ENCODE data around the gene ZCCHC4. TPM values are rescaled to one million over a fixed set of nuclear protein-coding genes. Genes with fewer than 3 reads are reported as not detected.

ZCCHC4 gene
- total RNA-seq, 5 donors from 2014 or later (not counting 1 experiment from before 2014, with no cell fraction given), result 10.6 to 12.9 (median 12.0) TPM

- ATAC-seq (replicated peaks in 1 of 4), result no peak
- no peaks in the 10 kb centered on the region for H3K36me3 ChIP-seq (ENCODE audit: control insufficient read depth in 2 of 2, extremely low read depth in 1 of 2, insufficient read depth in 1 of 2, low read length in 1 of 2)
- no peak overlapping the region for H3K27ac ChIP-seq (ENCODE audit: low read length)
- POLR2A ChIA-PET, result no interaction called here
- CTCF ChIA-PET, result no interaction called here
- H3K27me3 ChIP-seq (replicated peaks in 1 of 2; ENCODE audit: control insufficient read depth in 2 of 2, extremely low read depth in 1 of 2, insufficient read depth in 2 of 2, low read length in 1 of 2), result peaks cover 0 to 23% of the 10 kb centered on the region in 2 experiments
- no peak overlapping the region for H3K27ac Mint-ChIP-seq
- no peak overlapping the region for H3K4me3 ChIP-seq (ENCODE audit: control insufficient read depth in 1 of 2, extremely low read depth in 1 of 2, low read length in 1 of 2)
- H3K9me3 Mint-ChIP-seq, result no peaks in the 10 kb centered on the region
- no peaks in the 10 kb centered on the region for H3K4me1 ChIP-seq (ENCODE audit: control insufficient read depth in 1 of 2, extremely low read depth in 1 of 2, insufficient read depth in 2 of 2, low read length in 2 of 2)
- no peaks in the 10 kb centered on the region for H3K36me3 Mint-ChIP-seq
- no peaks in the 10 kb centered on the region for H3K4me1 Mint-ChIP-seq
- DNase-seq, result no peak
- no peaks in the 10 kb centered on the region for H3K9me3 ChIP-seq
- H3K27me3 Mint-ChIP-seq, result peaks cover 24 to 28% of the 10 kb centered on the region in 2 donors
- no CpG with 5 or more reads among the region's 3 CpGs for WGBS (ENCODE audit: insufficient coverage)
- H3K4me3 Mint-ChIP-seq, result no peak overlapping the region
These were observed 9.0 kb upstream of the ZCCHC4 start for GRCh38 chr4:25303578-25303977.

GRCh38 chr4:25306518-25307057 lies 6.0 kb upstream of the ZCCHC4 start:
- Histone ChIP-seq H3K27me3 (replicated peaks in 1 of 2; ENCODE audit: control insufficient read depth in 2 of 2, extremely low read depth in 1 of 2, insufficient read depth in 2 of 2, low read length in 1 of 2) (peaks cover 0 to 23% of the 10 kb centered on the region in 2 experiments), H3K27ac (ENCODE audit: low read length) (no peak overlapping the region), H3K9me3 (no peaks in the 10 kb centered on the region), H3K4me1 (ENCODE audit: control insufficient read depth in 1 of 2, extremely low read depth in 1 of 2, insufficient read depth in 2 of 2, low read length in 2 of 2) (no peaks in the 10 kb centered on the region), H3K4me3 (ENCODE audit: control insufficient read depth in 1 of 2, extremely low read depth in 1 of 2, low read length in 1 of 2) (no peak overlapping the region), H3K36me3 (ENCODE audit: control insufficient read depth in 2 of 2, extremely low read depth in 1 of 2, insufficient read depth in 1 of 2, low read length in 1 of 2) (no peaks in the 10 kb centered on the region)
- ATAC-seq (replicated peaks in 1 of 4) (no peak), DNase-seq (no peak)
- peaks cover 0 to 1% (median 0%) of the 10 kb centered on the region in 3 donors for H3K4me1 Mint-ChIP-seq
- no peaks in the 10 kb centered on the region for H3K9me3 Mint-ChIP-seq
- H3K36me3 Mint-ChIP-seq, result no peaks in the 10 kb centered on the region
- no peak overlapping the region for H3K4me3 Mint-ChIP-seq
- H3K27me3 Mint-ChIP-seq, result peaks cover 14 to 28% of the 10 kb centered on the region in 2 donors
- CTCF ChIA-PET, result no interaction called here
- POLR2A ChIA-PET, result no interaction called here
- no peak overlapping the region for H3K27ac Mint-ChIP-seq
- 69% methylated on average over 2 of the region's 4 CpGs for WGBS (ENCODE audit: insufficient coverage)

GRCh38 chr4:25307596-25307995 lies 5.0 kb upstream of the ZCCHC4 start:
- Mint-ChIP-seq H3K9me3 (no peaks in the 10 kb centered on the region), H3K36me3 (no peaks in the 10 kb centered on the region), H3K27me3 (peaks cover 14 to 24% of the 10 kb centered on the region in 2 donors), H3K4me3 (no peak overlapping the region), H3K27ac (no peak overlapping the region), H3K4me1 (peaks cover 0 to 6% (median 6%) of the 10 kb centered on the region in 3 donors)
- no peaks in the 10 kb centered on the region for H3K9me3 ChIP-seq
- H3K4me3 ChIP-seq (ENCODE audit: control insufficient read depth in 1 of 2, extremely low read depth in 1 of 2, low read length in 1 of 2), result no peak overlapping the region
- H3K36me3 ChIP-seq (ENCODE audit: control insufficient read depth in 2 of 2, extremely low read depth in 1 of 2, insufficient read depth in 1 of 2, low read length in 1 of 2), result no peaks in the 10 kb centered on the region
- H3K27ac ChIP-seq (ENCODE audit: low read length), result no peak overlapping the region
- no peak for DNase-seq
- CTCF ChIA-PET, result interaction anchor here in 1 of 2 donors (0.7 kb wide), 1 partner anchor 127 kb away, joined by 3 read pairs; no protein-coding TSS in a partner anchor
- POLR2A ChIA-PET, result interaction anchor here in 1 of 2 donors (0.6 kb wide), 1 partner anchor 748 kb away, joined by 3 read pairs; no protein-coding TSS in a partner anchor
- peaks cover 0 to 2% of the 10 kb centered on the region in 2 experiments for H3K4me1 ChIP-seq (ENCODE audit: control insufficient read depth in 1 of 2, extremely low read depth in 1 of 2, insufficient read depth in 2 of 2, low read length in 2 of 2)
- WGBS (ENCODE audit: insufficient coverage), result 82% methylated on average over 4 of the region's 7 CpGs
- no peak for ATAC-seq (replicated peaks in 1 of 4)
- peaks cover 0 to 20% of the 10 kb centered on the region in 2 experiments for H3K27me3 ChIP-seq (replicated peaks in 1 of 2; ENCODE audit: control insufficient read depth in 2 of 2, extremely low read depth in 1 of 2, insufficient read depth in 2 of 2, low read length in 1 of 2)

- ATAC-seq (replicated peaks in 1 of 4), result no peak
- ChIA-PET POLR2A (interaction anchor here in 1 of 2 donors (0.7 kb wide), 1 partner anchor 55 kb away, joined by 6 read pairs; no protein-coding TSS in a partner anchor), CTCF (no interaction called here)
- H3K4me1 Mint-ChIP-seq, result peaks cover 2 to 12% (median 12%) of the 10 kb centered on the region in 3 donors
- H3K4me3 Mint-ChIP-seq, result no peak overlapping the region
- H3K27me3 Mint-ChIP-seq, result peaks cover 12 to 21% of the 10 kb centered on the region in 2 donors
- DNase-seq, result no peak
- no peaks in the 10 kb centered on the region for H3K36me3 Mint-ChIP-seq
- no peak overlapping the region for H3K27ac Mint-ChIP-seq
- Histone ChIP-seq H3K27ac (ENCODE audit: low read length) (no peak overlapping the region), H3K9me3 (no peaks in the 10 kb centered on the region), H3K4me3 (ENCODE audit: control insufficient read depth in 1 of 2, extremely low read depth in 1 of 2, low read length in 1 of 2) (no peak overlapping the region), H3K27me3 (replicated peaks in 1 of 2; ENCODE audit: control insufficient read depth in 2 of 2, extremely low read depth in 1 of 2, insufficient read depth in 2 of 2, low read length in 1 of 2) (peaks cover 0 to 20% of the 10 kb centered on the region in 2 experiments), H3K36me3 (ENCODE audit: control insufficient read depth in 2 of 2, extremely low read depth in 1 of 2, insufficient read depth in 1 of 2, low read length in 1 of 2) (no peaks in the 10 kb centered on the region), H3K4me1 (ENCODE audit: control insufficient read depth in 1 of 2, extremely low read depth in 1 of 2, insufficient read depth in 2 of 2, low read length in 2 of 2) (peaks cover 5 to 6% of the 10 kb centered on the region in 2 experiments)
- WGBS (ENCODE audit: insufficient coverage), result 75% methylated on average over 2 of the region's 2 CpGs
- no peaks in the 10 kb centered on the region for H3K9me3 Mint-ChIP-seq
These were observed 4.3 kb upstream of the ZCCHC4 start for GRCh38 chr4:25308306-25308705.

- DNase-seq, result no peak
- Mint-ChIP-seq H3K27me3 (peaks cover 10 to 18% of the 10 kb centered on the region in 2 donors), H3K4me1 (peaks cover 6 to 17% (median 16%) of the 10 kb centered on the region in 3 donors), H3K36me3 (no peaks in the 10 kb centered on the region), H3K27ac (no peak overlapping the region), H3K4me3 (no peak overlapping the region), H3K9me3 (no peaks in the 10 kb centered on the region)
- CTCF ChIA-PET, result no interaction called here
- ATAC-seq (replicated peaks in 1 of 4), result no peak
- Histone ChIP-seq H3K27me3 (replicated peaks in 1 of 2; ENCODE audit: control insufficient read depth in 2 of 2, extremely low read depth in 1 of 2, insufficient read depth in 2 of 2, low read length in 1 of 2) (peaks cover 0 to 20% of the 10 kb centered on the region in 2 experiments), H3K36me3 (ENCODE audit: control insufficient read depth in 2 of 2, extremely low read depth in 1 of 2, insufficient read depth in 1 of 2, low read length in 1 of 2) (no peaks in the 10 kb centered on the region), H3K4me1 (ENCODE audit: control insufficient read depth in 1 of 2, extremely low read depth in 1 of 2, insufficient read depth in 2 of 2, low read length in 2 of 2) (peaks cover 9 to 10% of the 10 kb centered on the region in 2 experiments), H3K4me3 (ENCODE audit: control insufficient read depth in 1 of 2, extremely low read depth in 1 of 2, low read length in 1 of 2) (no peak overlapping the region), H3K9me3 (no peaks in the 10 kb centered on the region), H3K27ac (ENCODE audit: low read length) (no peak overlapping the region)
- 83% methylated on average over 4 of the region's 7 CpGs for WGBS (ENCODE audit: insufficient coverage)
- POLR2A ChIA-PET, result no interaction called here
These were observed 3.8 kb upstream of the ZCCHC4 start for GRCh38 chr4:25308761-25309160.

GRCh38 chr4:25310066-25310802 lies 2.3 kb upstream of the ZCCHC4 start:
- peaks cover 6 to 25% (median 24%) of the 10 kb centered on the region in 3 donors for H3K4me1 Mint-ChIP-seq
- H3K36me3 Mint-ChIP-seq, result peaks cover 3% of the 10 kb centered on the region
- peaks cover 10 to 14% of the 10 kb centered on the region in 2 donors for H3K27me3 Mint-ChIP-seq
- H3K27me3 ChIP-seq (replicated peaks in 1 of 2; ENCODE audit: control insufficient read depth in 2 of 2, extremely low read depth in 1 of 2, insufficient read depth in 2 of 2, low read length in 1 of 2), result peaks cover 0 to 20% of the 10 kb centered on the region in 2 experiments
- WGBS (ENCODE audit: insufficient coverage), result 100% methylated on average over 3 of the region's 4 CpGs
- no peak overlapping the region for H3K27ac Mint-ChIP-seq
- no peak for DNase-seq
- no peaks in the 10 kb centered on the region for H3K9me3 Mint-ChIP-seq
- H3K9me3 ChIP-seq, result no peaks in the 10 kb centered on the region
- ChIA-PET CTCF (interaction anchor here (0.7 to 1.1 kb wide), 2 partner anchors 55 to 604 kb away, joined by 3 to 5 read pairs; no protein-coding TSS in a partner anchor), POLR2A (no interaction called here)
- H3K4me3 Mint-ChIP-seq, result no peak overlapping the region
- ATAC-seq (replicated peaks in 1 of 4), result no peak
- peaks cover 9 to 10% of the 10 kb centered on the region in 2 experiments for H3K4me1 ChIP-seq (ENCODE audit: control insufficient read depth in 1 of 2, extremely low read depth in 1 of 2, insufficient read depth in 2 of 2, low read length in 2 of 2)
- no peak overlapping the region for H3K27ac ChIP-seq (ENCODE audit: low read length)
- H3K4me3 ChIP-seq (ENCODE audit: control insufficient read depth in 1 of 2, extremely low read depth in 1 of 2, low read length in 1 of 2), result no peak overlapping the region
- H3K36me3 ChIP-seq (ENCODE audit: control insufficient read depth in 2 of 2, extremely low read depth in 1 of 2, insufficient read depth in 1 of 2, low read length in 1 of 2), result no peaks in the 10 kb centered on the region
